HepG2 (cell line): Measurements from ENCODE around the gene AK4. TPM values are rescaled to one million over a fixed set of nuclear protein-coding genes. Genes with fewer than 3 reads are reported as not detected.

ENCODE experiments used
- ATAC-seq: fragments of 200-7000 bp; cut with Tn5 transposase; 3 replicates; pipeline ENCODE4 v1.9.1; 2020; ENCODE audit warnings: mild to moderate bottlenecking, moderate library complexity
- BruUV-seq: library from RNA; stranded (reverse); fragments of 400-500 nt; replicated peaks from 2 replicates; lab custom pipeline; 2021; lab: Mats Ljungman, UMichigan
- CTCF ChIA-PET: fragments of 300-600 bp; formaldehyde crosslinking; extraction: SDS; loops from one replicate; lab custom pipeline; 2021; ENCODE audit warnings: low total read pairs, inconsistent platforms, low intra/inter-chr PET ratio; lab: Yijun Ruan, JAX
- POLR2A ChIA-PET: fragments of 350-600 bp; sonication (Branson Sonifier 250); formaldehyde crosslinking; loops from one replicate; lab custom pipeline; 2020; ENCODE audit warnings: antibody characterized with exemption, inconsistent platforms; lab: Yijun Ruan, JAX
- DNase-seq: peaks from one replicate; pipeline ENCODE4 v3.0.0-alpha.2; 2015; ENCODE audit warnings: low spot score
- FAIRE-seq: peaks from 3 replicates; lab custom pipeline; 2011; peaks lifted over from hg19 to GRCh38; lab: Jason Lieb, UNC
- H2AFZ ChIP-seq: one replicate; pipeline ENCODE4 v1.6.1; 2011; ENCODE audit warnings: low read length, inconsistent platforms
- H3K27ac ChIP-seq: fragments of 300-600 bp; 3 replicates; pipeline ENCODE4 v1.8.0; 2011; ENCODE audit warnings: mixed run types, mild to moderate bottlenecking, mixed read lengths, low read length, inconsistent platforms; ENCODE audit not compliant: insufficient read depth; ENCODE audit errors: extremely low read length
- H3K27me3 ChIP-seq, 2 experiments: fragments of 200-600 bp in 1 of 2; 2 replicates in 1 of 2; 3 replicates in 1 of 2; pipeline versions ENCODE4 v1.6.0 to v1.8.0; 2011; ENCODE audit warnings: low read length in 2 of 2, mild to moderate bottlenecking in 2 of 2, moderate library complexity in 2 of 2, inconsistent platforms in 1 of 2; ENCODE audit not compliant: insufficient read depth in 2 of 2, control insufficient read depth in 1 of 2
- H3K36me3 ChIP-seq, 2 experiments: fragments of 200-600 bp in 1 of 2; replicated peaks in 1 of 2; 2 replicates in 1 of 2; 3 replicates in 1 of 2; pipeline versions ENCODE4 v1.5.1 to v1.8.0; 2011; ENCODE audit warnings: low read length in 2 of 2, inconsistent platforms in 1 of 2; ENCODE audit not compliant: insufficient read depth in 2 of 2, control insufficient read depth in 1 of 2
- H3K4me1 ChIP-seq: 2 replicates; pipeline ENCODE4 v1.5.1; 2012; ENCODE audit warnings: low read length, inconsistent platforms; ENCODE audit not compliant: insufficient read depth
- H3K4me2 ChIP-seq: 2 replicates; pipeline ENCODE4 v1.6.0; 2011; ENCODE audit warnings: low read depth, low read length, inconsistent platforms
- H3K4me3 ChIP-seq, 3 experiments: fragments of 200-600 bp in 1 of 3; sonication (generic), shearing (Covaris generic) in 1 of 3; replicated peaks in 1 of 3; 2 replicates each; pipeline ENCODE4 v1.5.1; 2011 to 2016; ENCODE audit warnings: low read length in 3 of 3, inconsistent platforms in 2 of 3, low read depth in 2 of 3, mild to moderate bottlenecking in 2 of 3, control low read depth in 1 of 3, mixed read lengths in 1 of 3; ENCODE audit not compliant: insufficient read depth in 1 of 3
- H3K79me2 ChIP-seq: one replicate; pipeline ENCODE4 v1.6.1; 2011; ENCODE audit warnings: low read length, inconsistent platforms; ENCODE audit not compliant: insufficient read depth
- H3K9ac ChIP-seq: 2 replicates; pipeline ENCODE4 v1.6.0; 2011; ENCODE audit warnings: mild to moderate bottlenecking, low read depth, low read length, inconsistent platforms; ENCODE audit not compliant: insufficient read depth
- H3K9me3 ChIP-seq: 2 replicates; pipeline ENCODE4 v1.5.1; 2012; ENCODE audit warnings: mild to moderate bottlenecking, low read length
- H4K20me1 ChIP-seq: 2 replicates; pipeline ENCODE4 v1.6.0; 2011; ENCODE audit warnings: inconsistent platforms, mild to moderate bottlenecking, low read length, moderate library complexity; ENCODE audit not compliant: insufficient read depth
- ATF1 ChIP-seq: IDR thresholded peaks from 2 replicates; pipeline ENCODE4 v1.6.1; 2016; ENCODE audit warnings: mild to moderate bottlenecking, control low read depth
- EED ChIP-seq: sonication (generic); formaldehyde crosslinking; IDR thresholded peaks from 2 replicates; pipeline ENCODE4 v1.5.0; 2020; ENCODE audit warnings: mild to moderate bottlenecking, missing genetic modification reagents
- MXD3 ChIP-seq: IDR thresholded peaks from 2 replicates; pipeline ENCODE4 v1.6.1; 2016; ENCODE audit warnings: mild to moderate bottlenecking, missing biosample characterization, missing genetic modification reagents
- NR2F6 ChIP-seq, 2 experiments: IDR thresholded peaks; 2 replicates each; pipeline ENCODE4 v1.6.1; 2016; ENCODE audit warnings: antibody characterized with exemption in 1 of 2, mild to moderate bottlenecking in 1 of 2
- NR3C1 ChIP-seq: sonication (generic); formaldehyde crosslinking; IDR thresholded peaks from 2 replicates; pipeline ENCODE4 v1.4.0; 2020; ENCODE audit warnings: missing genetic modification reagents
- RCOR2 ChIP-seq: IDR thresholded peaks from 2 replicates; pipeline ENCODE4 v1.6.1; 2016; ENCODE audit warnings: missing biosample characterization, missing genetic modification reagents
- RERE ChIP-seq: IDR thresholded peaks from 2 replicates; pipeline ENCODE4 v1.6.1; 2016; ENCODE audit warnings: low read depth, missing genetic modification reagents, missing compliant biosample characterization
- TRAFD1 ChIP-seq: sonication (generic); formaldehyde crosslinking; IDR thresholded peaks from 2 replicates; pipeline ENCODE4 v1.5.1; 2020; ENCODE audit warnings: missing genetic modification reagents, mild to moderate bottlenecking, borderline replicate concordance
- ZBTB21 ChIP-seq: sonication (generic); formaldehyde crosslinking; IDR thresholded peaks from 2 replicates; pipeline ENCODE4 v1.4.0; 2020; ENCODE audit warnings: missing genetic modification reagents
- ZFP1 ChIP-seq: IDR thresholded peaks from 2 replicates; pipeline ENCODE4 v1.6.1; 2016
- ZGPAT ChIP-seq: IDR thresholded peaks from 2 replicates; pipeline ENCODE4 v1.6.1; 2016; ENCODE audit warnings: mild to moderate bottlenecking
- ZMAT3 ChIP-seq: sonication (generic); formaldehyde crosslinking; conservative IDR thresholded peaks from 2 replicates; pipeline ENCODE4 v1.7.0; 2021; ENCODE audit warnings: missing genetic modification reagents
- ZNF207 ChIP-seq: fragments of 450-650 bp; IDR thresholded peaks from 2 replicates; pipeline ENCODE4 v1.6.1; 2016; ENCODE audit warnings: antibody characterized with exemption, borderline replicate concordance
- ZNF513 ChIP-seq: sonication (generic); formaldehyde crosslinking; conservative IDR thresholded peaks from 2 replicates; pipeline ENCODE4 v1.5.0; 2020; ENCODE audit warnings: missing genetic modification reagents
- WGBS: methylation state at CpG from one replicate; pipeline ENCODE4 v1.1.6; 2017; ENCODE audit warnings: low lambda C conversion rate; 5-methylcytosine and 5-hydroxymethylcytosine counted together
- in situ Hi-C: cut with HindIII; loops from 2 replicates; pipeline ENCODE4 v1.10.0; 2017; ENCODE audit warnings: low pct_unique_long_range_greater_than_20kb; ENCODE audit not compliant: extremely low pct_ligation_motif_present
- intact Hi-C: fragments of 100-400 bp; cut with micrococcal nuclease; formaldehyde crosslinking; loops from one replicate; pipeline ENCODE4 v1.10.0; 2022; ENCODE audit not compliant: unreplicated experiment
- polyA plus RNA-seq, 8 experiments: library from polyadenylated mRNA; depleted of rRNA in 3 of 8; stranded (reverse) in 7 of 8; unstranded in 1 of 8; fragments of >200 nt; fragmentation: Illumina TruSeq in 4 of 8; extraction: Trizol in 4 of 8; gene quantifications; 2 replicates each; pipeline versions ENCODE4 v1.2.1 to v1.2.3, GENCODE V29; 2011 to 2016; ENCODE audit warnings: low read depth in 4 of 8, missing spikeins in 1 of 8, mixed read lengths in 1 of 8; ENCODE audit not compliant: insufficient read depth in 1 of 8
- total RNA-seq, 5 experiments: library from RNA; depleted of rRNA; stranded (reverse); fragments of >200 nt; fragmentation: Illumina TruSeq; extraction: Trizol; gene quantifications; 2 replicates each; pipeline ENCODE4 v1.2.3, GENCODE V29; 2016; ENCODE audit warnings: low read depth in 1 of 5

The AK4 gene
- total and polyA plus RNA-seq, 2 of the 13 experiments (the other 11 are each of a cell fraction or from before 2014, with no cell fraction given), result 110 to 160 TPM

GRCh38 chr1:65237503-65237902 is 89.5 kb downstream of the AK4 start (continued):
- TF ChIP-seq RERE, result no peak
- no peak for TF ChIP-seq EED (CRISPR knock-in tag)
- TF ChIP-seq TRAFD1 (CRISPR knock-in tag), result no peak

- ChIA-PET CTCF (no interaction called here), POLR2A (no interaction called here)
- DNase-seq (no peak), FAIRE-seq (no peak), ATAC-seq (no peak)
- H2AFZ ChIP-seq, result no peak overlapping the region
- WGBS, result 55% methylated on average over 6 of the region's 6 CpGs
- intact Hi-C loops, result no loop called here
- no peaks in the 10 kb centered on the region for H3K27me3 ChIP-seq
- BruUV-seq, result no TSS peak
- no peaks in the 10 kb centered on the region for H3K4me1 ChIP-seq
- no peaks in the 10 kb centered on the region for H4K20me1 ChIP-seq
- no peak overlapping the region for H3K27ac ChIP-seq
- no peak overlapping the region for H3K4me3 ChIP-seq
- H3K36me3 ChIP-seq, result no peaks in the 10 kb centered on the region
- H3K9ac ChIP-seq, result no peak overlapping the region
- H3K9me3 ChIP-seq, result peaks cover 14% of the 10 kb centered on the region
- in situ Hi-C loops, result loop anchor here (5.0 kb wide), 1 partner anchor 449 kb away; no protein-coding TSS in a partner anchor
- no peaks in the 10 kb centered on the region for H3K79me2 ChIP-seq
- H3K4me2 ChIP-seq, result no peak overlapping the region
- no peak for TF ChIP-seq ZFP1 (CRISPR knock-in tag)
- no peak for TF ChIP-seq ATF1 (CRISPR knock-in tag)
- TF ChIP-seq ZBTB21 (CRISPR knock-in tag), result no peak
- TF ChIP-seq ZNF513 (CRISPR knock-in tag), result no peak
- no peak for TF ChIP-seq ZNF207
- no peak for TF ChIP-seq MXD3 (CRISPR knock-in tag)
- no peak for TF ChIP-seq RCOR2 (CRISPR knock-in tag)
- TF ChIP-seq ZMAT3, result no peak
- TF ChIP-seq NR2F6 (IDR thresholded peaks at IDR 0.05), result no peak
- TF ChIP-seq NR2F6 (CRISPR knock-in tag; IDR thresholded peaks at IDR 0.05), result no peak
- TF ChIP-seq NR3C1 (CRISPR knock-in tag), result no peak
- no peak for TF ChIP-seq ZGPAT (CRISPR knock-in tag)
Observed at GRCh38 chr1:65238010-65238409, 90.0 kb downstream of the AK4 start.
